Measurements from ENCODE around the gene FATE1. TPM values are rescaled to one million over a fixed set of nuclear protein-coding genes. Genes with fewer than 3 reads are reported as not detected.
A peak's percentile ranks its signal among the peaks of the same experiment; 100 is the strongest.

The FATE1 gene
- total RNA-seq, 1 donor from 2014 or later, result not detected

DNA sequence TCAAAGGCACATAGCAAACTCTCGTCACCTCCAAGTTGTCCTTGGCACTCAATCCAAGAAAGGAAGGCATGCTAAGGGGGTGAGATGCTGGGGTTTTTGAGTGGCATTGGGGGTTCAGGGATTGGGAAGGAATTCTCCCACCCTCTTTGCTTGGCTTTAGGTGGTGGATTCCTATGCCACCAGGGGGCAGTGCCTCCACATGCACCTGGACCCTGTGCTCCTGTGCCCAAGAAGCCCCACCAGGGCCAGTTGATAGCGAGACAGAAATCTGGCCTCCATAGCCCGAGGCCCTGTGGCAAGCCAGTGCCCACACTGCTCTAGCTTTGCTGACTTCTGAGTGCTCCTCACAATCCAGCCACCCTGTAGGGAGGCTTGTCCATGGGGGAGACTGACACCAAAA is 2.0 kb upstream of the FATE1 start:
- TF ChIP-seq, protein P1, sequence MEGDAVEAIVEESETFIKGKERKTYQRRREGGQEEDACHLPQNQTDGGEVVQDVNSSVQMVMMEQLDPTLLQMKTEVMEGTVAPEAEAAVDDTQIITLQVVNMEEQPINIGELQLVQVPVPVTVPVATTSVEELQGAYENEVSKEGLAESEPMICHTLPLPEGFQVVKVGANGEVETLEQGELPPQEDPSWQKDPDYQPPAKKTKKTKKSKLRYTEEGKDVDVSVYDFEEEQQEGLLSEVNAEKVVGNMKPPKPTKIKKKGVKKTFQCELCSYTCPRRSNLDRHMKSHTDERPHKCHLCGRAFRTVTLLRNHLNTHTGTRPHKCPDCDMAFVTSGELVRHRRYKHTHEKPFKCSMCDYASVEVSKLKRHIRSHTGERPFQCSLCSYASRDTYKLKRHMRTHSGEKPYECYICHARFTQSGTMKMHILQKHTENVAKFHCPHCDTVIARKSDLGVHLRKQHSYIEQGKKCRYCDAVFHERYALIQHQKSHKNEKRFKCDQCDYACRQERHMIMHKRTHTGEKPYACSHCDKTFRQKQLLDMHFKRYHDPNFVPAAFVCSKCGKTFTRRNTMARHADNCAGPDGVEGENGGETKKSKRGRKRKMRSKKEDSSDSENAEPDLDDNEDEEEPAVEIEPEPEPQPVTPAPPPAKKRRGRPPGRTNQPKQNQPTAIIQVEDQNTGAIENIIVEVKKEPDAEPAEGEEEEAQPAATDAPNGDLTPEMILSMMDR (IDR thresholded peaks at IDR 0.05; ENCODE audit: insufficient read depth, low read length, poor library complexity, severe bottlenecking), result peak; percentile 50
- Histone ChIP-seq H3K27me3 (ENCODE audit: control insufficient read depth, insufficient read depth, low read length) (no peaks in the 10 kb centered on the region), H3K36me3 (ENCODE audit: control insufficient read depth, insufficient read depth, low read length) (no peaks in the 10 kb centered on the region), H3K4me3 (ENCODE audit: low read depth, low read length) (no peak overlapping the region)
- no peak for DNase-seq (ENCODE audit: low read depth)

DNA sequence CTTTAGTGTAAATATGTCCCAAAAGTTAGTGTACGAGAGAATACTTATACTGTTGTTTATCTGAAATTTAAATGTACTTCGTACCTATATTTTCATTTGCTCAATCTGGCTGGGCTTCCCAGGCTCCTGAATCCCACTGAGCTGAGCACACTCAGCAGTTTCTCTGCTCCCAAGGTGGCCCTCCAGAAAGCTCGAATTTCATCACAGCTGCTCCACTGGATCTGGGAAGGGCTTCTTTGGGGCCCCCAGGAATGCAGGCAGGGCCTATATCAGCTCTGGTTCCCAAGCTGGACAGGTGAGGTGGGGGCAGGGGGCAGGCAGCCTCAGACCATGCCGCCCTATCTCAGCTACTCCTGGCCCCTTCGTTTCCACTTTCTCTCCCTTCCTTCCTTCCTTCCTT is 1.5 kb upstream of the FATE1 start:
- Histone ChIP-seq H3K4me3 (ENCODE audit: low read depth, low read length) (no peak overlapping the region), H3K36me3 (ENCODE audit: control insufficient read depth, insufficient read depth, low read length) (no peaks in the 10 kb centered on the region), H3K27me3 (ENCODE audit: control insufficient read depth, insufficient read depth, low read length) (no peaks in the 10 kb centered on the region)
- TF ChIP-seq, protein P1 (IDR thresholded peaks at IDR 0.05; ENCODE audit: insufficient read depth, low read length, poor library complexity, severe bottlenecking), result no peak
- no peak for DNase-seq (ENCODE audit: low read depth)

DNA sequence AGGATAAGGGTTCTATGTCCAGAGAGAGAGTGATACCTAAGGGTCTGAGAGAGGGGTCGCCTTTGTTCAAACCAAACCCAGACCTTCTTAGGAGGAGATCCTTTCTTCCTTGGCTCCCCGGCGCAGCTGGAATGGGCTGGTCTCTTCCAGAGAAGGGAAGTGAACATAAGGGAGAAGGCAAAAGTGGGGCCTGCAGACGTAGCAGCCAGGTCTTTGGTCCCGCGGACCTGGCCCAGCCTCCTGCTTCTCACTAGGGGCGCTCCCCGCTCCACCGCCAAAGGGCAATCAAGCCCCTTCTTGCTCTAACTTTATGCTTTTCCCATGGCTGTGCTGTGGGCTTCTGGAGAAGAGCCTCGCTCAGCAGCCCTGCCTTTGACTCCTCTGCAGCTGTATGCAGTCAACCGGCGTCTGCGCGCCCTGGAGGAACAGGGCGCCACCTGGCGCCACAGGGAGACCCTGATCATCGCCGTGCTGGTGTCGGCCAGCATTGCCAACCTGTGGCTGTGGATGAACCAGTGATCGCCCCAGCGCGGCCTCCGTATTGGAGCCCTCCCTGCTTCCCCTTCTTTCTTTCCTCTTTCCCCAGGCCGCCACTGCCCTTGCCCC is 6.5 kb downstream of the FATE1 start:
- DNase-seq (ENCODE audit: low read depth), result no peak
- TF ChIP-seq, protein P1 (IDR thresholded peaks at IDR 0.05; ENCODE audit: insufficient read depth, low read length, poor library complexity, severe bottlenecking), result peak; percentile 50

DNA sequence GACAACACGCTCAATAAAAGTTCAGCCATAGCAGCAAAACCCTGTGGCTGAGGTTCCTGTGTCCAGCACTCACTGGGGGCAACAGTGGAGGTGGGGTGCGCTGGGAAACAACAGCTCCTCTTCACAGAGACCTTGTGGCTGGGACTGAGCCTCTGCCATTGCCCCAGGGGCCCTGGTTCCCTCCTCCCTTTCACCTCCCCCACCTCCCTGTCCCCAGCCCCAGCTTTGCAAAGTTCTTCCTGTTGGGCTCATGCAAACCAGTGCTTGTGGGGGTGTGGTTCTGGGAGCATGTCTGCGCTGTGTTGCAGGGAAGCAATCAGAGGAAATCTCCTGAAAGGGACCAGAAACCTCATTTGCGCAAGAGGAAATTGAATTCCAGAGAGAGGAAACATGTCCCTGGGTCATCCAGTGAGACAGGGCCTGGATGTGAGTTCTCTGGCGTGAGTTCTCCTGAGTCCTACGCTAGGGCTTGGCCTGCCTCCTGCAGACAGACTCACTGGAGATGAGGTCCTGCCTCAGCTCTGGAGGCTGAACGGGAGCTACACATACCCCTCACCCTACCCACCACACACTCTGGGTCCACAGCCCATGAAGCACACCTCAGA is 7.4 kb downstream of the FATE1 start:
- DNase-seq (ENCODE audit: low read depth), result no peak
- TF ChIP-seq, protein P1 (IDR thresholded peaks at IDR 0.05; ENCODE audit: insufficient read depth, low read length, poor library complexity, severe bottlenecking), result no peak
- Histone ChIP-seq H3K36me3 (ENCODE audit: control insufficient read depth, insufficient read depth, low read length) (no peaks in the 10 kb centered on the region), H3K27me3 (ENCODE audit: control insufficient read depth, insufficient read depth, low read length) (no peaks in the 10 kb centered on the region), H3K4me3 (ENCODE audit: low read depth, low read length) (no peak overlapping the region)

More for the DNA sequence above, 6.5 kb downstream of the FATE1 start:
- H3K27me3 ChIP-seq (ENCODE audit: control insufficient read depth, insufficient read depth, low read length), result no peaks in the 10 kb centered on the region
- H3K36me3 ChIP-seq (ENCODE audit: control insufficient read depth, insufficient read depth, low read length), result no peaks in the 10 kb centered on the region
- H3K4me3 ChIP-seq (ENCODE audit: low read depth, low read length), result no peak overlapping the region

DNA sequence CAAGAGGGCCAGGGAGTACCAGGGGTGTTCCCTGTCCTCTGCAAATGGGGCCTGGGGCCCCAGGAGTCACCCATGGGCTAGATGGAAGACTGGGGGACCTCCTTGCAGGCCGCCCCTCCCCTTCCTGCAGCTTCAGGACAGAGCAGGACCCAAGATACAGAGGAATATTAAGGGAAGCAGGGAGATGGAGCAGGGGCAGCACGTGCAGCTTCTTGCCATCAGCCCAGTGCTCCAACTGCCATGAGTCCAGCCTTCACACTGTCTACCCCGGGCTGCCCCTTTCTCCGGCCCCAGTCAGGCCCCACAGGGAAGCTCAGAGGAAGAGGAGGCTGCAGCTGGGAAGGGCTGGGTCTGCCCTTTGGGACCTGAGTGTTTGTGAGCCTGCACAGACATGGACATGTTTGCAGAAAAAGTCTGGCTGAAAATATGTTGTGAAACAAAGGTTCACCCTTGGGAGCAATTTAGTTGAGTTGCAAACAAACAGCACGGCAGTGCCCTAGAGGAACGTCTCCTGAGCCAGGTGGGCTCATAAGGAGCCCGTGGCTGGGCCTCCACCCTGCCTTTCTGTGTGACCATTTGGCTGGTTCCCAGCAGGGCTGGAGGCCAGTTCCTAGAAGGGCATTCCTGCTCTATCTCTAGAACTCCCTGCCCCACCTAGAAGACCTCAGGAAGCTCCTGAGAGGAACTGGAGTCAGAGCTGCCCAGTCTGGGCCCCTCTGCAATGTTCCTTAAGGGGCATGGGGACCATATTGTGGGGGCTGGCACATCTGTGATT is 8.9 kb downstream of the FATE1 start:
- TF ChIP-seq, protein P1 (IDR thresholded peaks at IDR 0.05; ENCODE audit: insufficient read depth, low read length, poor library complexity, severe bottlenecking), result no peak
- no peaks in the 10 kb centered on the region for H3K36me3 ChIP-seq (ENCODE audit: control insufficient read depth, insufficient read depth, low read length)
- DNase-seq (ENCODE audit: low read depth), result no peak
- no peak overlapping the region for H3K4me3 ChIP-seq (ENCODE audit: low read depth, low read length)
- no peaks in the 10 kb centered on the region for H3K27me3 ChIP-seq (ENCODE audit: control insufficient read depth, insufficient read depth, low read length)

All from kidney epithelial cell (primary cell).